Gastroesophageal sphincter (tissue), 4 donors: ENCODE results near the gene CPVL. TPM values are rescaled to one million over a fixed set of nuclear protein-coding genes. Genes with fewer than 3 reads are reported as not detected.

ENCODE experiments used
- ATAC-seq: fragments of 150-250 bp; one replicate; pipeline ENCODE4 v1.9.1; 2016; ENCODE audit warnings: mild to moderate bottlenecking, moderate library complexity
- H3K27ac ChIP-seq, 4 donors: fragments of 200-600 bp; sonication (generic) in 3 of 4; 1 replicate in 3 of 4; 2 replicates in 1 of 4; pipeline ENCODE4 v1.5.1; 2016 to 2019
- H3K27me3 ChIP-seq: fragments of 200-600 bp; sonication (generic); one replicate; pipeline ENCODE4 v1.5.1; 2019
- H3K36me3 ChIP-seq, 2 donors: fragments of 200-600 bp; sonication (generic); one replicate each; pipeline ENCODE4 v1.5.1; 2019; ENCODE audit warnings: control low read depth in 1 of 2
- H3K4me1 ChIP-seq, 3 donors: fragments of 200-600 bp; sonication (generic); 1 replicate in 2 of 3; 2 replicates in 1 of 3; pipeline ENCODE4 v1.5.1; 2016 to 2019; ENCODE audit warnings: control low read depth in 2 of 3
- H3K4me3 ChIP-seq, 2 donors: fragments of 200-600 bp; sonication (generic); one replicate each; pipeline ENCODE4 v1.5.1; 2019; ENCODE audit warnings: mild to moderate bottlenecking in 1 of 2, moderate library complexity in 1 of 2
- H3K9me3 ChIP-seq, 3 donors: fragments of 200-600 bp; sonication (generic); one replicate each; pipeline ENCODE4 v1.5.1; 2017 to 2019; ENCODE audit warnings: control low read depth in 2 of 3
- CTCF ChIP-seq, 4 experiments: fragments of 200-600 bp in 2 of 4; fragments of 450-650 bp in 2 of 4; sonication (generic) in 1 of 4; IDR thresholded peaks; one replicate each; pipeline ENCODE4 v1.5.1; 2017 to 2019; ENCODE audit warnings: antibody characterized with exemption in 4 of 4, mild to moderate bottlenecking in 2 of 4, moderate library complexity in 2 of 4
- EP300 ChIP-seq: sonication (generic); formaldehyde crosslinking; IDR thresholded peaks from one replicate; pipeline ENCODE4 v1.6.1; 2017; ENCODE audit warnings: antibody characterized with exemption, mild to moderate bottlenecking
- POLR2A ChIP-seq, 2 donors: fragments of 450-650 bp; IDR thresholded peaks; one replicate each; pipeline ENCODE4 v1.6.1; 2017; ENCODE audit warnings: antibody characterized with exemption in 2 of 2, mild to moderate bottlenecking in 2 of 2, moderate library complexity in 1 of 2
- POLR2AphosphoS5 ChIP-seq: sonication (generic); formaldehyde crosslinking; IDR thresholded peaks from one replicate; pipeline ENCODE4 v1.6.1; 2017; ENCODE audit warnings: antibody characterized with exemption
- WGBS, 2 donors: methylation state at CpG; one replicate each; pipeline ENCODE4 v1.1.5; 2018; ENCODE audit warnings: low coverage in 1 of 2; 5-methylcytosine and 5-hydroxymethylcytosine counted together
- total RNA-seq, 4 donors: library from RNA; depleted of rRNA; stranded (reverse); fragments of >200 nt; gene quantifications; one replicate each; pipeline ENCODE4 v1.1.0, GENCODE V29; 2016

The CPVL gene
- total RNA-seq: 10 to 100 TPM in 2 of 4 donors, 1 to 10 TPM in 2; 4.8 to 24.6 (median 15.1) TPM

- TF ChIP-seq CTCF (IDR thresholded peaks at IDR 0.05): no peak
- TF ChIP-seq POLR2A (IDR thresholded peaks at IDR 0.05): peak; percentile 27 to 35
- peak within 1 kb of the TSS in 3 of 4 donors; percentile 38 to 60 (median 46) for H3K27ac ChIP-seq
- WGBS, 2 donors: 0 to 3% methylated on average over 6 to 10 of the region's 42 CpGs
- H3K27me3 ChIP-seq: peaks cover 68% of the 10 kb centered on the region
- H3K4me1 ChIP-seq: peaks cover 0 to 18% (median 0%) of the 10 kb centered on the region in 3 donors
- ATAC-seq: peak; percentile 78
- H3K36me3 ChIP-seq: no peaks in the 10 kb centered on the region
- peak within 1 kb of the TSS; percentile 32 to 53 for H3K4me3 ChIP-seq
- no peaks in the 10 kb centered on the region for H3K9me3 ChIP-seq
These were observed at the start of gene CPVL for GRCh38 chr7:29146057-29146706. Gene CPVL, minus strand, starts transcription at chr7:29146537. Its CDS starts 25,476 bp downstream, at chr7:29121061.

DNA sequence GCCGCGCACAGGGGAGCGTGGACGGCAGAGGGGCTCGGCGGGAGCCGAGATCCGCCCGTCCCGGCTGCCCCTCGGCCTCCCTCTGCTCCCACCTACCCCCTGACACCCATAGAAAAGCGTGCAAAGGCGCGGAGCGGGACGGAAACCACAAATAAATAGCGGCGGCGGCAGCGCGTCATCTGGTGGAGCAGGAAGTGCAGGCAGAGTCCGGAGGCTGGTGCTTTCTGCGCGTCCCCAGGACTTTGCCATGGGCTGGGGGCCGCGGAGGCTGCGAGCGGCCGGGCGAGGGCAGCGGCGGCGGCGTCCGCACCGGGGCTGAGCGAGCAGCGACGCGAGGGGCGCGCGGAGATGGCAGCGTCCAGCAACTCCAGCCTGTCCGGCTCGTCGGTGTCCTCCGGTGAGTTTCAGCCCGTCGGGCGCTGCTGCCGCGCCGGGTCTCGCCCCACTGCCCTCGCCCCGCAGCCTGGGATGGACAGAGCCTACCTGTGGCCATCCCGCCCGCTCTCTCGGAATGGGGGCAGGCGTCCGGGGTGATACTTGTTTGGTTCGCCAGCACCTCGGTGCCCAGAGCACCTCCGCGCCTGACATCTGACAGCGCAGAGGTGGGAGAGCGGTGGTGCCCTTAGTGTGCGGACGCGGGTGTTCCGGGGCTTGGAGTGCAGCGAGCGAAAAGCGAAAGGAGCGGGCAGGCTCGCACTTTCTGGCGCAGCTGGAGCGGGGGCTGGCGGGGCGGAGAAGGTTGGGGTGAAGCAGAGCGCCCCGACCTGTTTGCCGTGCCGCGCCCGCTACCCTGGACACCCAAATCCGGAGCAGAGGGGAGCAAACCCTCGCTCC, 48.5 kb upstream of the CPVL start, which contains the start of gene CHN2:
Gene CHN2, plus strand, starts transcription at position 182 of the 834 bp plus-strand sequence.
- H3K9me3 ChIP-seq: no peaks in the 10 kb centered on the region
- peak within 1 kb of the TSS in 3 of 4 donors; percentile 18 to 75 (median 62) for H3K27ac ChIP-seq

GRCh38 chr7:29194206-29194593, 47.9 kb upstream of the CPVL start:
- H3K36me3 ChIP-seq: no peaks in the 10 kb centered on the region
- peaks cover 54% of the 10 kb centered on the region for H3K27me3 ChIP-seq
- H3K4me1 ChIP-seq: peaks cover 0 to 34% (median 5%) of the 10 kb centered on the region in 3 donors
- TF ChIP-seq POLR2AphosphoS5 (no peak), POLR2A (IDR thresholded peaks at IDR 0.05) (no peak), EP300 (no peak), CTCF (IDR thresholded peaks at IDR 0.05) (no peak)
- H3K27ac ChIP-seq: peak overlapping the region in 3 of 4 donors; percentile 18 to 75 (median 62)
- WGBS, 2 donors: no CpG with 5 or more reads among the region's 40 CpGs
- H3K4me3 ChIP-seq: peak overlapping the region; percentile 53 to 69
- no peaks in the 10 kb centered on the region for H3K9me3 ChIP-seq
- ATAC-seq: peak; percentile 32

More for the DNA sequence above, 48.5 kb upstream of the CPVL start, which contains the start of gene CHN2:
- TF ChIP-seq POLR2A (IDR thresholded peaks at IDR 0.05): peak; percentile 12 to 40
- no peak for TF ChIP-seq EP300
- TF ChIP-seq CTCF (IDR thresholded peaks at IDR 0.05): peak in 1 of 4 experiments; percentile 14
- peak; percentile 10 for TF ChIP-seq POLR2AphosphoS5
- H3K4me3 ChIP-seq: peak within 1 kb of the TSS; percentile 53 to 69
- H3K4me1 ChIP-seq: peaks cover 0 to 31% (median 5%) of the 10 kb centered on the region in 3 donors
- WGBS, 2 donors: 0% methylated on average over 2 to 3 of the region's 89 CpGs
- H3K36me3 ChIP-seq: no peaks in the 10 kb centered on the region
- peak; percentile 66 for ATAC-seq
- peaks cover 54% of the 10 kb centered on the region for H3K27me3 ChIP-seq

DNA sequence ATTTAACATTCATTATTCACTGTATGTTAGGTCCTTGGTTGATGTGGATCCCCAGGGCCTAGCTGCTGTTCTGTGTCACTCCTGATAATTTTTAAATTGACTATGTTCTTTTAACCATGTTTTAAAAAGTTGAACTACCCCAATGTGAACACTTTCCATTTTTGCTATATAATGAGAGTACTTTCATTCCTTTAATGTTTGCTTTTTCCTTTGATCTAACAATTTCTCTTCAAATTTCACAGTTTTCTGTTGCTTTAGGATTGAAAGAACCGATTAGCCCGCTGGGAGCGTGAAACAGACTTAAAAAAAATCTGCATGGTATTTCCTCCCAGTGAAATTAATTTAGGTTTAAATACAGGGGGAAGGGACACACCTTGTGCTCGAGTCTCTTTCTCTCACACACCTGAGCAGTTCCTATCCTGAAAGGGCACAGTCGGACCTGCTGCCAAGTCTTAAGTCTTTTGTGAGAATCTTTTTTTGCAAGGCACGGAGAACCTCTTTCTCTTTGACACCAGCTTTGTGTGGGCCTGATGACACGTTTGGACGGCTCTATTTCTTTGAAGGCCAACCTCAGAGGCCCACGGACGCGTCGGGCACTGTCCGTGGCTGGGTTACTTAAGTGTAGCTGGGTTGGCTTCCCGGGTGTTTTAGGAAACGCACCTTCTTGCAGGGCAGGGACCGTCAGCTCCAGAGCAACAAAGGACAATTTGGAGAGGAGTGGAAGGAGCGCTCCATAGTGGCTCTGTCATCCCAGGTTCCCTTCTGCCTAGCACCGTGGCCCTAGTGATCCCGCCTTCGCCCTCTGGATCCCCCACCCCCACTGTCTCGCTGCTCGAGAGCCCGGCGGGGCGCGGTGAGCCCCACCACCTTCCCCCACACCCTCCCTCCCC, 47.2 kb upstream of the CPVL start:
- peak overlapping the region; percentile 53 to 69 for H3K4me3 ChIP-seq
- H3K36me3 ChIP-seq: no peaks in the 10 kb centered on the region
- H3K27ac ChIP-seq: peak overlapping the region in 2 of 4 donors; percentile 62 to 75
- WGBS, 2 donors: 66 to 86% methylated on average over 4 to 10 of the region's 26 CpGs
- TF ChIP-seq EP300: no peak
- no peak for TF ChIP-seq POLR2AphosphoS5
- no peak for TF ChIP-seq CTCF (IDR thresholded peaks at IDR 0.05)
- no peak for TF ChIP-seq POLR2A (IDR thresholded peaks at IDR 0.05)
- peaks cover 0 to 34% (median 5%) of the 10 kb centered on the region in 3 donors for H3K4me1 ChIP-seq
- no peak for ATAC-seq
- peaks cover 54% of the 10 kb centered on the region for H3K27me3 ChIP-seq
- no peaks in the 10 kb centered on the region for H3K9me3 ChIP-seq
